HG02642 (cell line): Measurements from ENCODE around the gene SSBP3.

Source experiments
- ATAC-seq: cut with Tn5 transposase; IDR thresholded peaks from one replicate; pipeline ENCODE4 v1.9.1; 2021; ENCODE audit warnings: mild to moderate bottlenecking; ENCODE audit not compliant: unreplicated experiment, poor library complexity

The SSBP3 gene

GRCh38 chr1:54375712-54376429, 30.3 kb downstream of the SSBP3 start:
- ATAC-seq: no peak

GRCh38 chr1:54375298-54375697, 30.9 kb downstream of the SSBP3 start:
- no peak for ATAC-seq

- ATAC-seq: no peak
Observed at GRCh38 chr1:54374766-54375165, 31.4 kb downstream of the SSBP3 start.

GRCh38 chr1:54372978-54373377, 33.2 kb downstream of the SSBP3 start:
- ATAC-seq: no peak

GRCh38 chr1:54371942-54372275, 34.3 kb downstream of the SSBP3 start:
- peak; percentile 26 for ATAC-seq

GRCh38 chr1:54371038-54371941, 34.9 kb downstream of the SSBP3 start:
- ATAC-seq: no peak

GRCh38 chr1:54370287-54370989, 35.8 kb downstream of the SSBP3 start:
- ATAC-seq: no peak

GRCh38 chr1:54367613-54368012, 38.6 kb downstream of the SSBP3 start:
- ATAC-seq: no peak

- no peak for ATAC-seq
Observed at GRCh38 chr1:54365847-54366246, 40.3 kb downstream of the SSBP3 start.

- no peak for ATAC-seq
Observed at GRCh38 chr1:54365398-54365797, 40.8 kb downstream of the SSBP3 start.

- no peak for ATAC-seq
Observed at GRCh38 chr1:54364995-54365394, 41.2 kb downstream of the SSBP3 start.

- ATAC-seq: no peak
Observed at GRCh38 chr1:54364582-54364981, 41.6 kb downstream of the SSBP3 start.

GRCh38 chr1:54363925-54364324, 42.3 kb downstream of the SSBP3 start:
- no peak for ATAC-seq

GRCh38 chr1:54362881-54363340, 43.3 kb downstream of the SSBP3 start:
- ATAC-seq: no peak

GRCh38 chr1:54361342-54361741, 44.9 kb downstream of the SSBP3 start:
- ATAC-seq: no peak

- ATAC-seq: no peak
Observed at GRCh38 chr1:54360165-54361005, 45.8 kb downstream of the SSBP3 start.

GRCh38 chr1:54359393-54360162, 46.6 kb downstream of the SSBP3 start:
- no peak for ATAC-seq

- no peak for ATAC-seq
Observed at GRCh38 chr1:54358503-54359168, 47.6 kb downstream of the SSBP3 start.

- ATAC-seq: no peak
Observed at GRCh38 chr1:54357967-54358366, 48.2 kb downstream of the SSBP3 start.
